ENCODE results near the gene MSH4.
"Not testable (repeated sequence)": the region's sequence is repeated elsewhere in the genome, so short reads cannot be mapped to it uniquely, and the experiment has no call there.

The MSH4 gene

DNA sequence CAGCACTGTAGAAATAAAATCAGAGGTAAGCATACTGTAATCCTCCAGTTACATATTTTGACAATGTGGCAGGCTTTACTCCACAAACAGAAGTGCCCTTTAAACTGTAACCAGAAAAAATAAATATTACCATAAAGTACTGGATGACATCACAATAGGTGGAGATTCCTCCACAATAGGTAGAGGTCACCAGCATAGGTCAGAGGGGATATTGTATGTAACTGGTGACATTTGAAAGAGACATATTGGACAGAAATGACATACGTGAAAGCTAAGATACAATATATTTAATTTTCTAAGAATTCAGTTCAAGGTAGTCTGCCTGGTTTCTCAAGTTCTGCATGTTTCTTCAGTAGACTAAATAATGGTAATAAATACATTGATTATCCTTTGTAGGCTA, 135.6 kb downstream of the MSH4 start, which contains the start of gene ASB17:
Gene ASB17, minus strand, starts transcription at position 101 of the 400 bp plus-strand sequence. CDS start 113 bp downstream, outside the sequence.
- no peak for DNase-seq (ENCODE audit: low read depth in 2 of 2)

DNA sequence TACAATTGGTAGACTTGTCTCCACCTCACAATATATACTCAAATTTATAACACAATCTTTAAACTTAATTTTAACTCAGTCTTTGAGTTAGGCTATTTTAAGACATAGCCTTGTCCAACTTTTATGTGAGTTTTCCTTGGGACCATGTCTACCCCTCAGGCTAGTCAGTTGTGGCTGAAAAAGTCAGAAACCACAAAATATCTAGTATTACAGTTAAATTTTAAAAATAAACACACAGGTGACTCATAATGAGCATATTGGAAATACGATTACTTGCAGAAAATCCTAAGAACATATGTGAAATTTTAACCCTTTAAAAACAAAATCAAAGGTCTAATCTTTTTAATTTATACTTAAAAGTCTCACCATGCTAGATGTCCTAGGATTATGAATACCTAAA, 140.4 kb downstream of the MSH4 start:
- DNase-seq (ENCODE audit: low read depth in 2 of 2): no peak

DNA sequence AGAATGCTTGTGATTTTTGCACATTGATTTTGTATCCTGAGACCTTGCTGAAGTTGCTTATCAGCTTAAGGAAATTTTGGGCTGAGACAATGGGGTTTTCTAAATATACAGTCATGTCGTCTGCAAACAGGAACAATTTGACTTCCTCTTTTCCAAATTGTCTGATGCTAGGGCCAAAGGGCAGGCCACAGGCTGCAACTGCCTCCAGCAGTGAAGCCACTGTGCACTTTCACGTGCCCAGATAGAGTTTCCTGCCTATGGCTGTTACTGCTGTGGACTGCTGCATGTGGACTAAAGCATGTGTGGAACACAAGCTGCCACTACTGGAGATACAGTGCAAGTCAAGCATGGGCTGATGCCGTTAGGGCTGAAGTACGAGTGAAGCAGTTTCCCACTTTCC, 146.4 kb downstream of the MSH4 start:
- not testable (repeated sequence) for DNase-seq (ENCODE audit: low read depth in 2 of 2)

GRCh38 chr1:75950176-75950575, 153.5 kb downstream of the MSH4 start:
- no peak for DNase-seq (ENCODE audit: low read depth in 2 of 2)

DNA sequence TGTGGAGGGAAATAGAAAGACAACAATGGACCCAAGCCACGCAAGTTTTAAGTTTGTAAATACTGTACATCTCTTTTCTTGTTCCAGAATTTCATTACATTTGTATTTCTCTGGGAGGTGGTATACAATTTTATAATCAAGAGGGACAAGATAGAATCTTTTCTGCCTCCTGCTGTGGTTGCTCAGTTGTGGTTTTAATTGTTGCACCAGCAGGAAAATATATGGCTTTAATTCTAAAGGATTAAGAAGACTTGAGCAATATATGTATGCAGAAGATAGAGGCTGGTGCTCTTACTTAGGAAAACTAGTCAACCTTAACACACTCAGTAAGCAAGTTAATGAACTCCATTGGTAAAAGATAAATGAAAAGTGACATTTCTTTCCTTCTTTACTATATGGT, 155.3 kb downstream of the MSH4 start:
- DNase-seq (ENCODE audit: low read depth in 2 of 2): no peak

DNA sequence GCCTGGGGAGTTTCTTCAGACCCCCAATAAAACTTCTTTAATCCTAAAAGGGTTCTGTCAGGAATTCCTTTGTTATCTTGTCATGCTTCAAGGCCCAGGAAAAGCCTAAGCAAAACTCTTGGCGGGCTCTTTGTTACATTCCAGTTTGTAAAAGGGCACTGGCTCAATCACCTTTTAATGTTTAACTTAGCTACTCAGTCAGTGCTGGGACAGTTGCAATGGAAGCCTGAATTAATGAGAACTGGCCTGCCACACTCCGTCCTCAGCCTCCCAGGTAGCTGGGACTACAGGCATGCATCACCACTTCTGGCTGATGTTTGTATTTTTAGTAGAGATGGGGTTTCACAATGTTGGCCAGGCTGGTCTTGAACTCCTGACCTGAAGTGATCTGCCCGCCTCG, 156.8 kb downstream of the MSH4 start:
- no peak for DNase-seq (ENCODE audit: low read depth in 2 of 2)

GRCh38 chr1:75954586-75954985, 157.9 kb downstream of the MSH4 start:
- no peak for DNase-seq (ENCODE audit: low read depth in 2 of 2)

Data from stimulated activated CD4-positive, alpha-beta T cell treated with anti-CD3 and anti-CD28 coated beads, Interleukin-4, amount 100 ng/mL, for 48 hours (primary cell).